B cell (primary cell): Measurements from ENCODE around the gene OBP2B. TPM values are rescaled to one million over a fixed set of nuclear protein-coding genes. Genes with fewer than 3 reads are reported as not detected.

ENCODE experiments used
- ATAC-seq: fragments of 200-7000 bp; cut with Tn5 transposase; one replicate; pipeline ENCODE4 v1.10.0; 2021; ENCODE audit warnings: low read depth, mild to moderate bottlenecking, moderate number of reproducible peaks, moderate library complexity
- CTCF ChIA-PET: fragments of 350-600 bp; sonication (Branson Sonifier 250); formaldehyde crosslinking; loops from one replicate; lab custom pipeline; 2021; ENCODE audit warnings: antibody characterized with exemption, inconsistent platforms; lab: Charles Lee
- POLR2A ChIA-PET: fragments of 350-600 bp; sonication (Branson Sonifier 250); formaldehyde crosslinking; loops from one replicate; lab custom pipeline; 2021; ENCODE audit warnings: antibody characterized with exemption; lab: Charles Lee
- DNase-seq: peaks from one replicate; pipeline ENCODE4 v3.0.0; 2013
- H2AFZ ChIP-seq: 2 replicates; pipeline ENCODE4 v1.6.1; 2012; ENCODE audit warnings: mild to moderate bottlenecking, low read depth, low read length; ENCODE audit not compliant: insufficient read depth, poor library complexity, severe bottlenecking
- H3K27ac ChIP-seq, 2 donors: 1 replicate in 1 of 2; 2 replicates in 1 of 2; pipeline ENCODE4 v1.5.1; 2012 to 2013; ENCODE audit warnings: low read length in 2 of 2, mild to moderate bottlenecking in 2 of 2, moderate library complexity in 1 of 2
- H3K27me3 ChIP-seq, 4 experiments: fragments of 200-600 bp in 1 of 4; sonication (generic) in 1 of 4; replicated peaks in 1 of 4; 1 replicate in 2 of 4; 2 replicates in 2 of 4; pipeline versions ENCODE4 v1.6.1 to v1.7.0; 2013 to 2016; ENCODE audit warnings: low read length in 3 of 4, mild to moderate bottlenecking in 2 of 4, mixed read lengths in 1 of 4, moderate library complexity in 1 of 4; ENCODE audit not compliant: insufficient read depth in 4 of 4, control insufficient read depth in 3 of 4; ENCODE audit errors: control extremely low read depth in 1 of 4
- H3K36me3 ChIP-seq, 2 experiments: replicated peaks in 1 of 2; 1 replicate in 1 of 2; 2 replicates in 1 of 2; pipeline versions ENCODE4 v1.6.1 to v1.7.1; 2013; ENCODE audit warnings: low read length in 1 of 2; ENCODE audit not compliant: insufficient read depth in 2 of 2, control insufficient read depth in 1 of 2; ENCODE audit errors: control extremely low read depth in 1 of 2, extremely low read depth in 1 of 2
- H3K4me1 ChIP-seq, 2 donors: fragments of 200-600 bp in 1 of 2; sonication (generic) in 1 of 2; 1 replicate in 1 of 2; 2 replicates in 1 of 2; pipeline versions ENCODE4 v1.5.1 to v1.6.1; 2013 to 2017; ENCODE audit warnings: low read length in 2 of 2; ENCODE audit not compliant: control insufficient read depth in 2 of 2, insufficient read depth in 2 of 2
- H3K4me2 ChIP-seq: replicated peaks from 2 replicates; pipeline ENCODE3; 2012; ENCODE audit warnings: mild to moderate bottlenecking, low read depth, low read length; ENCODE audit not compliant: poor library complexity, severe bottlenecking
- H3K4me3 ChIP-seq, 5 experiments: fragments of 200-600 bp in 1 of 5; sonication (generic) in 1 of 5; 1 replicate in 3 of 5; 2 replicates in 2 of 5; pipeline versions ENCODE4 v1.5.1 to v1.7.0; 2011 to 2016; ENCODE audit warnings: low read length in 4 of 5, mild to moderate bottlenecking in 4 of 5, low read depth in 2 of 5, control low read depth in 1 of 5, moderate library complexity in 1 of 5; ENCODE audit not compliant: insufficient read depth in 1 of 5; ENCODE audit errors: control extremely low read depth in 1 of 5, extremely low read depth in 1 of 5
- H3K79me2 ChIP-seq: fragments of 200-600 bp; sonication (generic); one replicate; pipeline ENCODE4 v1.6.0; 2016; ENCODE audit warnings: low read length; ENCODE audit not compliant: control insufficient read depth, insufficient read depth
- H3K9ac ChIP-seq: fragments of 200-600 bp; sonication (generic); 2 replicates; pipeline ENCODE4 v1.6.1; 2017; ENCODE audit warnings: mild to moderate bottlenecking, low read length, moderate library complexity
- H3K9me3 ChIP-seq, 3 donors: one replicate each; pipeline versions ENCODE4 v1.6.1 to v1.7.1; 2013; ENCODE audit warnings: low read length in 2 of 3; ENCODE audit not compliant: control insufficient read depth in 2 of 3, insufficient read depth in 1 of 3; ENCODE audit errors: control extremely low read depth in 1 of 3
- H4K20me1 ChIP-seq: 2 replicates; pipeline ENCODE4 v1.6.0; 2012; ENCODE audit warnings: mild to moderate bottlenecking, low read length; ENCODE audit not compliant: insufficient read depth, control insufficient read depth, poor library complexity, severe bottlenecking
- H3K27ac Mint-ChIP-seq: one replicate; pipeline ENCODE4 v1.8.0; 2021; ENCODE audit warnings: mixed read lengths
- H3K27me3 Mint-ChIP-seq: one replicate; pipeline ENCODE4 v1.8.0; 2021; ENCODE audit warnings: mixed read lengths
- H3K4me1 Mint-ChIP-seq: one replicate; pipeline ENCODE4 v1.8.0; 2021; ENCODE audit warnings: mixed read lengths
- H3K4me3 Mint-ChIP-seq: one replicate; pipeline ENCODE4 v1.8.0; 2021; ENCODE audit warnings: mixed read lengths
- H3K9me3 Mint-ChIP-seq: one replicate; pipeline ENCODE4 v1.8.0; 2022; ENCODE audit warnings: mixed read lengths; ENCODE audit not compliant: insufficient read depth
- EZH2 ChIP-seq: IDR thresholded peaks from 2 replicates; pipeline ENCODE4 v1.6.1; 2012; ENCODE audit warnings: borderline replicate concordance, low read depth, mild to moderate bottlenecking, moderate library complexity, low read length; ENCODE audit not compliant: insufficient read depth, poor library complexity, severe bottlenecking
- WGBS: methylation state at CpG from one replicate; pipeline ENCODE4 v1.1.5; 2013; ENCODE audit warnings: missing lambda C conversion rate; ENCODE audit not compliant: insufficient coverage; 5-methylcytosine and 5-hydroxymethylcytosine counted together
- intact Hi-C: fragments of 100-400 bp; cut with micrococcal nuclease; formaldehyde crosslinking; loops from one replicate; pipeline ENCODE4 v1.10.0; 2022
- polyA plus RNA-seq: library from polyadenylated mRNA; depleted of rRNA; stranded (reverse); fragments of >200 nt; gene quantifications from 2 replicates; pipeline ENCODE4 v1.2.3, GENCODE V29; 2012
- total RNA-seq, 2 donors: library from RNA; stranded (reverse); fragments of 120-200 nt in 1 of 2; gene quantifications; 1 replicate in 1 of 2; 2 replicates in 1 of 2; pipeline versions ENCODE4 v1.2.3 to v1.2.4, GENCODE V29; 2013 to 2022
- TF ChIP-seq, protein P1 (sequence below): fragments of 200-600 bp; IDR thresholded peaks from one replicate; pipeline ENCODE4 v1.8.0; 2022; ENCODE audit warnings: antibody characterized with exemption, mild to moderate bottlenecking

OBP2B gene
- total and polyA plus RNA-seq, 2 donors (not counting 1 experiment from before 2014, with no cell fraction given): not detected

DNA sequence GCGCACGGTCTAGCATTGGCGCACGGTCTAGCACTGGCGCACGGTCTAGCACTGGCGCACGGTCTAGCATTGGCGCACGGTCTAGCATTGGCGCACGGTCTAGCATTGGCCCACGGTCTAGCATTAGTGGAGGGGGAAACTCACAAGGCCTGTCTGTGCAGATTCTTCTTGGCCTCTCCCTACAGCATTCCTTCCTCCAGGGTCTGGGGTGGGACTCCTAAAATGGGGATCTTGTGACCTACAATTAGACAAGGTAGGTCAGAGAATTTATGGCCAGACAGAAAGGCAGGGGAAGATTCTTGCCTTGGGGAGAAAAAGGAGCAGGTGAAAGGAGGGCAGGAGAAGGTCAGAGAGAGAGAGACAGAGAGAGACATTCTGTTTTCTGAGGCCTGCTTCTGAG, 39.9 kb downstream of the OBP2B start:
- Histone ChIP-seq H4K20me1 (no peaks in the 10 kb centered on the region), H2AFZ (no peak overlapping the region), H3K9ac (no peak overlapping the region), H3K4me3 (no peak overlapping the region), H3K9me3 (peaks cover 0 to 3% (median 0%) of the 10 kb centered on the region in 3 donors), H3K4me1 (peaks cover 19 to 22% of the 10 kb centered on the region in 2 donors), H3K27ac (no peak overlapping the region), H3K4me2 (no peak overlapping the region), H3K36me3 (no peaks in the 10 kb centered on the region), H3K27me3 (peaks cover 0 to 20% (median 5%) of the 10 kb centered on the region in 4 experiments), H3K79me2 (no peaks in the 10 kb centered on the region)
- peaks cover 17% of the 10 kb centered on the region for H3K4me1 Mint-ChIP-seq
- TF ChIP-seq, protein P1, sequence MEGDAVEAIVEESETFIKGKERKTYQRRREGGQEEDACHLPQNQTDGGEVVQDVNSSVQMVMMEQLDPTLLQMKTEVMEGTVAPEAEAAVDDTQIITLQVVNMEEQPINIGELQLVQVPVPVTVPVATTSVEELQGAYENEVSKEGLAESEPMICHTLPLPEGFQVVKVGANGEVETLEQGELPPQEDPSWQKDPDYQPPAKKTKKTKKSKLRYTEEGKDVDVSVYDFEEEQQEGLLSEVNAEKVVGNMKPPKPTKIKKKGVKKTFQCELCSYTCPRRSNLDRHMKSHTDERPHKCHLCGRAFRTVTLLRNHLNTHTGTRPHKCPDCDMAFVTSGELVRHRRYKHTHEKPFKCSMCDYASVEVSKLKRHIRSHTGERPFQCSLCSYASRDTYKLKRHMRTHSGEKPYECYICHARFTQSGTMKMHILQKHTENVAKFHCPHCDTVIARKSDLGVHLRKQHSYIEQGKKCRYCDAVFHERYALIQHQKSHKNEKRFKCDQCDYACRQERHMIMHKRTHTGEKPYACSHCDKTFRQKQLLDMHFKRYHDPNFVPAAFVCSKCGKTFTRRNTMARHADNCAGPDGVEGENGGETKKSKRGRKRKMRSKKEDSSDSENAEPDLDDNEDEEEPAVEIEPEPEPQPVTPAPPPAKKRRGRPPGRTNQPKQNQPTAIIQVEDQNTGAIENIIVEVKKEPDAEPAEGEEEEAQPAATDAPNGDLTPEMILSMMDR: no peak
- TF ChIP-seq EZH2: no peak
- peaks cover 20% of the 10 kb centered on the region for H3K27me3 Mint-ChIP-seq
- no peaks in the 10 kb centered on the region for H3K9me3 Mint-ChIP-seq
- H3K4me3 Mint-ChIP-seq: no peak overlapping the region
- 98% methylated on average over 13 of the region's 13 CpGs for WGBS
- H3K27ac Mint-ChIP-seq: no peak overlapping the region
- ChIA-PET POLR2A (no interaction called here), CTCF (interaction anchor here (0.6 to 2.7 kb wide), 2 partner anchors 11 to 17 kb away, joined by 3 to 10 read pairs; no protein-coding TSS in a partner anchor)
- ATAC-seq (no peak), DNase-seq (no peak)
- intact Hi-C loops: no loop called here

GRCh38 chr9:133168432-133168831, 40.6 kb downstream of the OBP2B start:
- H3K9me3 Mint-ChIP-seq: no peaks in the 10 kb centered on the region
- H3K4me1 ChIP-seq: peaks cover 21 to 26% of the 10 kb centered on the region in 2 donors
- no peak overlapping the region for H3K4me3 Mint-ChIP-seq
- WGBS: 65% methylated on average over 5 of the region's 6 CpGs
- no peak overlapping the region for H3K9ac ChIP-seq
- peaks cover 0 to 3% (median 0%) of the 10 kb centered on the region in 3 donors for H3K9me3 ChIP-seq
- no peaks in the 10 kb centered on the region for H3K36me3 ChIP-seq
- intact Hi-C loops: no loop called here
- peaks cover 6% of the 10 kb centered on the region for H3K79me2 ChIP-seq
- DNase-seq (no peak), ATAC-seq (no peak)
- no peaks in the 10 kb centered on the region for H4K20me1 ChIP-seq
- no peak overlapping the region for H3K4me2 ChIP-seq
- POLR2A ChIA-PET: no interaction called here
- peaks cover 0 to 20% (median 5%) of the 10 kb centered on the region in 4 experiments for H3K27me3 ChIP-seq
- H3K4me3 ChIP-seq: no peak overlapping the region
- CTCF ChIA-PET: interaction anchor here (0.6 to 2.7 kb wide), 4 partner anchors 12 to 147 kb away, joined by 3 to 10 read pairs (median 4); no protein-coding TSS in a partner anchor
- TF ChIP-seq, protein P1: no peak
- no peak for TF ChIP-seq EZH2
- no peak overlapping the region for H3K27ac ChIP-seq
- H3K27me3 Mint-ChIP-seq: peaks cover 20% of the 10 kb centered on the region
- H3K27ac Mint-ChIP-seq: no peak overlapping the region
- H3K4me1 Mint-ChIP-seq: peaks cover 21% of the 10 kb centered on the region
- no peak overlapping the region for H2AFZ ChIP-seq
